Stimulated activated CD8-positive, alpha-beta memory T cell treated with anti-CD3 and anti-CD28 coated beads, Interleukin-15, amount 100 ng/mL, for 24 hours (primary cell): ENCODE results near the gene CEP192.
"Not testable (repeated sequence)": the region's sequence is repeated elsewhere in the genome, so short reads cannot be mapped to it uniquely, and the experiment has no call there.

Experiments used
- DNase-seq: peaks from one replicate; pipeline ENCODE4 v3.0.0-alpha.2; 2020; ENCODE audit warnings: low read depth

The CEP192 gene, protein sequence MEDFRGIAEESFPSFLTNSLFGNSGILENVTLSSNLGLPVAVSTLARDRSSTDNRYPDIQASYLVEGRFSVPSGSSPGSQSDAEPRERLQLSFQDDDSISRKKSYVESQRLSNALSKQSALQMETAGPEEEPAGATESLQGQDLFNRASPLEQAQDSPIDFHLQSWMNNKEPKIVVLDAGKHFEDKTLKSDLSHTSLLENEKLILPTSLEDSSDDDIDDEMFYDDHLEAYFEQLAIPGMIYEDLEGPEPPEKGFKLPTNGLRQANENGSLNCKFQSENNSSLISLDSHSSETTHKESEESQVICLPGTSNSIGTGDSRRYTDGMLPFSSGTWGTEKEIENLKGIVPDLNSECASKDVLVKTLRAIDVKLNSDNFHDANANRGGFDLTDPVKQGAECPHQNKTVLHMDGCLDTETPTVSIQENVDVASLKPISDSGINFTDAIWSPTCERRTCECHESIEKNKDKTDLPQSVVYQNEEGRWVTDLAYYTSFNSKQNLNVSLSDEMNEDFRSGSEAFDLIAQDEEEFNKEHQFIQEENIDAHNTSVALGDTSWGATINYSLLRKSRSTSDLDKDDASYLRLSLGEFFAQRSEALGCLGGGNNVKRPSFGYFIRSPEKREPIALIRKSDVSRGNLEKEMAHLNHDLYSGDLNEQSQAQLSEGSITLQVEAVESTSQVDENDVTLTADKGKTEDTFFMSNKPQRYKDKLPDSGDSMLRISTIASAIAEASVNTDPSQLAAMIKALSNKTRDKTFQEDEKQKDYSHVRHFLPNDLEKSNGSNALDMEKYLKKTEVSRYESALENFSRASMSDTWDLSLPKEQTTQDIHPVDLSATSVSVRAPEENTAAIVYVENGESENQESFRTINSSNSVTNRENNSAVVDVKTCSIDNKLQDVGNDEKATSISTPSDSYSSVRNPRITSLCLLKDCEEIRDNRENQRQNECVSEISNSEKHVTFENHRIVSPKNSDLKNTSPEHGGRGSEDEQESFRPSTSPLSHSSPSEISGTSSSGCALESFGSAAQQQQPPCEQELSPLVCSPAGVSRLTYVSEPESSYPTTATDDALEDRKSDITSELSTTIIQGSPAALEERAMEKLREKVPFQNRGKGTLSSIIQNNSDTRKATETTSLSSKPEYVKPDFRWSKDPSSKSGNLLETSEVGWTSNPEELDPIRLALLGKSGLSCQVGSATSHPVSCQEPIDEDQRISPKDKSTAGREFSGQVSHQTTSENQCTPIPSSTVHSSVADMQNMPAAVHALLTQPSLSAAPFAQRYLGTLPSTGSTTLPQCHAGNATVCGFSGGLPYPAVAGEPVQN (N-terminal part only)

DNA sequence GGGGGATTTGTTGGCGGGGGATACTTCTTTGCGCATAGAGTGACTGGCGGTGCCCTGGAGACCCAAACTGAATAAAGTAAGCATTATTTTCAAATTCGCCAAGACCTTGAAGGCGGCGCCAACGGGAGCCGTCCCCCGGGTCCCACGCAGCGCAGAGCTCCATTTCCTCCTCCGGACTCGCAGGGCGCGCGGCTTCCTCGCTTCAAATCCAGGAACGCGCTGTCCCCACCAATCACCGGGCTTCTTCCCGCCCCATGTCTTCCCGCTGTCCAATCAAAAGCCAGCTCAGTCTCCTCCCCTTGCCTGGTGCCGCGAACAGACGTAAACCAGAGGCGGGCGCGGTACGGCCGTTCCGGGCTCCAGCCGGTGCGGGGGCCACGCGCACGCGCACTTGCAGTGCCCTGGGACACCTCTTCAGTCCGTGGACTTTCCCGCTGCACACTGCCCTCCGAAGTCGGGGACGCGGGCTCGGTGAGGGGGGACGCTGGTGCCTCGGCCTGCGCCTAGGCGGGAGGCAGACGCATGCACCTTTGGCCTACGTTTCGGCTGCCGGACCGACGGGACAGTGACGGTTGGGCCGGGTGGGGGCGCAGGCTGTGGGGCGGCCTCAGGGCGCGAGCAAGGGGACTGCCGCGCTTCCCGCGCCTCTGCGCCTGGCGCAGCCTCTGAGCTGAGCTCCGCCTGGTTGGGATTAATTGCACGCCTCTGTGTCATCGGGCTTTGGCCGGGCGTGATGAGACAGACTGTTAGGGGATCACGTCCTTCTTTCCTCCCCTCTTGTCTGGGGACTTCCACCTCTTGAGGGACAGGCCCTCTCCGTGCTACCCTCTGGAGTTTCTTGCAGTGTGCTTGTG, at the start of gene CEP192:
TSS of gene CEP192 (plus strand) at position 396 of the 854 bp plus-strand sequence. CDS start 8,063 bp downstream, outside the sequence.
- DNase-seq: peak; percentile 84

DNA sequence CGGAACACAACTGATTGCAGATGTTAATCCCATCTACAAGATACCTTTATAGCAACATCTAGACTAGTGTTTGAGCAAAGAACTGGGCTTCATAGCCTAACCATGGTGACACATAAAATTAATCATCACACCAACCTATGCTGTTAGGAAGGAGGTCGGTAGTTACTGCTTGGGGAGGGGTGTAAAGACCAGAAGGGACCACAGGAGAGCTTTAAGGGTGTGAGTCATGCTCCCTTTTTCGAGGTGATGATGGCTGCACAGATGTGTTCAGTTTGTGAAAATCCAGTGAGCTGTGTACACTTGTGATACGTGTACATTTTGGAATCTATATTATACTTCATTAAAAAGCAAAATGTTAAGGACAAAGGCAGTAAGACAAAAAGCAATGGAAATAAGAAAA, 47.9 kb upstream of the CEP192 start:
- no peak for DNase-seq

DNA sequence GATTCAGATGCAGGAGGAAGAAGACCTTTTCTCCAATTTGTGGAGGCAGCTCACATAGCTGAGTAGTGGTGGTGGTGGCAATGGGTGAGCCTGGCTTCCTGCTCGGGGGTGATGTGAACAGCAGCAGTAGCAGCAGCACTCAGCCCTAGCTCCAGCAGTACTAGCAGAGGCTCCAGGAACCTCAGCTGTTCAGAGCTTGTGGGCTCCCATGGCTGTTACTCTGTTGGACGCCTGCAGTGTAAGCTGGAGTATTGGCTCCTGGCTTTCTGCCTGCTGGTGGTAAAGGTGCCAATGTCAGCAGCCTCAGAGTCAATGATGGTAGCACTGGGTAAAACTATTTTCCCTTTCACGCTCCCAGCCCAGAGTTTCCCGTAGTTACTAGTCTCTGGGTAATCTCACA, 46.5 kb upstream of the CEP192 start:
- no peak for DNase-seq

DNA sequence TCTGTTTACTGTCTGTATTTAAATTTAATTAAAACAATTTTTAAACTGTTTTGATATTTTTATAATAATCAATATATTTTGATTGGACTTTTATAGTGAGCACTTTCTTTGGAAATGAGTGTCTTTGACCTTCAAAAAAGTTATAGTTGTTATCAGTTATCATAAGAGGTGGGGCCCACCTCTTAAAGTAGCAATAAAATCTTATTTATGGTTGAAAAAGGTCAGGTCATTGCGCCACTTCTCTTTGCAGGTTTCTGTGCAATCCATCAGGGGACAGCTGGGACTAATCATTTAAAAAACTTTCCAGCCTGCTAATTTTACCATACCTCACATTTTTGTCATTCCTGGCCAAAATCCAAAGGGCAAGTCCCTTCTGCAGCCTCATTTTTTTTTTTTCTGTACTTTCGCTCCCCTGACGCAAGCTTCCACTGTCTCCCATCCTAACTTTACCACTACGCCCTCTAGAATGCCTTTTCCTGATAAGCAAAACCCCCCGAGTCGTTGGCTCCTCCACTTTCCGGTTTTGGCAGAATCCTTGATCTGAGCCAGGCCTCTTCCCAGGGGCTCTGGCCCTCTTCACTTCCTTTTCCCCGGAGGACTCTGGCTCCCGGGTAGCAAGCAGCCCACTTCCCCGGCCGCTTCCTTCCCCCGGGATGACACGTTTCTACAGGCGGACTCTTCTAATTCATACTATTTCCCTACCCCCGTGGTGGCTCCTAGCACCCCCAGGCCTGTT, 44.4 kb upstream of the CEP192 start:
- DNase-seq: no peak

DNA sequence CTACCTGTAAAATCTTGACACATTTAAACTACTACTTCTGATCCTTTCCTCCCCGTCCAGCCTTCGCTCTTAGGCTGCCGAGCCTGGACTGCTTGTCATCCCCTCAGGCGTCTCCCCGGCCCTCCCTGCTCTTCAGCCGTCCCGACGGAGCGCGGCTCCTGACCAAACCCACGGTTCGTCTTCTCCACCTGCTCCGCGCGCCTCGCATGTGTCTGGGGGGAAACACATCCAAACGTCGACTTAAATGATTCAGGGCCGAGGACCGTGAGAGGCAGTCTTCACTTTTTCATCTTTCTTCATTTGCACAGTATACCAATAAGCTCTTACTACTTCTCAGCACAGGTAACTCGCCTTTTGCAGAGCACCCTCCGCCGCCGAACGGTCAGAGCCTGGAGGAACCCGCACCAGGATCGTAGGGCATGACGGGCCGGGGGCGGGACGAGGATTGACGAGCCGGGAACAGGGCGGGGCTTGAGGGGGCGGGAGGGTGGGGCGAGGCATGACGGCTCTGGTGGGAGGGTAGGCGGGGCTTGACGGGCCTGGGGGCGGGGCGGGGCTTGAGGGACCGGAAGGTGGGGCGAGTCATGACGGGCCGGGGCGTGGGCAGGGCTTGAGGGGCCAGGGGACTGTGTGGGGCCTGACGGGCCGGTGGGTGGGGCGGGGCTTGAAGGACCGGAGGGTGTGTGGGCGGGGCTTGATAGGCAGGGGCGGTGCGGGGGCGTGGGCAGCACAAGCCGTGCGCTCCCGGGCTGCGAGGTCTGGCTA, 43.7 kb upstream of the CEP192 start, which contains the start of gene SEH1L:
TSS of gene SEH1L (plus strand) at position 727 of the 765 bp plus-strand sequence. CDS start 111 bp downstream, outside the sequence.
- peak; percentile 98 for DNase-seq

DNA sequence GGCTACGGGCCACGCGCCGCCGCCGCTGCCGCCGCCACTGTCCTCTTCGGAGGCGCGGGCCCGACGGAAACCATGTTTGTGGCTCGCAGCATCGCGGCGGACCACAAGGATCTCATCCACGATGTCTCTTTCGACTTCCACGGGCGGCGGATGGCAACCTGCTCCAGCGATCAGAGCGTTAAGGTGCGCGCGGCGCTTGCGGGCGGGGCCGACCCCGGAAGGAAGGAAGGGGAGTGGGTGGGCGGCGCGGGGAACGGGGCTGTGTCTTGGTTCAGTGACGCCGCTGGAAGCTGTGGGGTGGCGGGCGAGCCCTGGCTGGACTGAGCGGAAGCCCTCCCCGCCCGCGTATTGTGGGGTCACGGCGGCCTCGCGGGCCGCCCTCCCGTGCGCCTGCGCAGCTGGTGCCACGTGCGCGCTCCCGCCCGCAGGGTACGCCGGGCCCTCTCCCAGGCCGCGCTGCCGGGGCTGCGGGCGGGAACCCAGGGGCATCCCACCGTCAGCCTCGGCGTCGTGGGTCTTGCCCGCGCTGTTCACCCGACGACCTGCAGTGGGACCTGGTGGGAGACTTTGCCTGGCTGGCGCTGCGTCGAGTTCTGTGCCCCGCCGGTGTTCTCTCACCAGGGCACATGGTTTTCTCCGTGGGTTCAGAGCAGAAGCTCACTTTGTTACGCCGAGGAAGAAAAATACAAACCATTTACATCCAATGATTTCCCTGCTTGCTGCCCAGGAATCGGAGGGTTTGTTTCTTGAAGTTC, 42.9 kb upstream of the CEP192 start:
- DNase-seq: peak; percentile 94

DNA sequence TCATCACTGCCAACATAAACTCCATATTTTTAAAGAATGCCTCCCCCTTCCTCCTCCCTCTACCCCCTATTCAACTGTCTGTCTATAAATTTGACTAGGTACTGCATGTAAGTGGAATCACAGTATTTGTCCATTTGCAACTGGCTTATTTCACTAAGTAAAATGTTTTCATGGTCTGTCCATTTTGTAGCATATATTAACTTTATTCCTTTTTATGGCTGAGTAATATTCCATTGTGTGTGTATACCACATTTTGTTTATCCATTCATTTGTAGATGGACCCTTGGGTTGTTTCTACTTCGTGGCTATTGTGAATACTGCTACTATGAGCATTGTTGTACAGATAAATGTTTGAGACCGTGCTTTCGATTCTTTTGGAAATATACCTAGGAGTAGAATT, 32.7 kb upstream of the CEP192 start:
- DNase-seq: no peak

DNA sequence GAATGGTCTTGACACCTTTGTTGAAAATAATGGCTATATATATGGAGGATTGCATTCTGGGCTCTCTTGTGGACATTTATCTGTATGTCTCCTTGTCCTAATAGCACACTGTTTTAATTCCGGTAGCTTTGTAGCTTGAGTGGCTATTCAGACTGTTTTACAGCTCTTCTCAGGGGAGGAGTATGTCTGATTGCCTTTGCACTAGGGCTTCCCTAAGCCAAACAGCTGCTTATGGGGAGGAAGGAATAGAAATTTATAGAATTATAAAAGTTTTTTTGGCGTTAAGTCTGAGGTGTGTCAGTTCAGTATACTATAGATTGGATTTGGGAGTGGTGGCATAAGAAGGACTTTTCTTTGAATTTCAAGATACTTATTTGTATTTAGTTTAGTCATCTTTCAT, 30.8 kb upstream of the CEP192 start:
- DNase-seq: no peak

DNA sequence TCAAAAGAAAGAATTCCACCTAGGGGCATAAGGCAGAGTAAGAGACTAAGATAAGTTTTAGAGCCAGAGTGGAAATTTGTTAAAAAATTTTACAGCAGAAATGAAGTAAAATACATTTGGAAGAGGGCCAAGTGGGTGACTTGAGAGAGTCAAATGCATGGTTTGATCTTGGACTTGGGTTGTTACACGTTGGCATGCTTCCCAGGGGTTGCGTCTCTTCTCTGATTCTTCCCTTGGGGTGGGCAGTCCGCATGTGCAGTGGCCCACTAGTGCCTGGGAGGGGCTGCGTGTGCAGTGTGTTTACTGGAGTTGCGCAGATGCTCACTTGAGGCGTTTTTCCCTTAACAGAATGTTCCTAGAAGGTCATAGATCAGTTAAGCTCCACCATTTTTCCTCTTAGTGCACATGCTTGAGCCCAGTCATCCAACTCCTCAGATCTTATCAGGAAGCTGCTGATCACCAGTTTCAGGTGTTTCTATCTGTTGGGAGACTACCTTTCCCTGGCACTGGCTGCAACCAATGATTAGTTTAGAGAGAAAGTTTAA, 30.2 kb upstream of the CEP192 start:
- DNase-seq: no peak

DNA sequence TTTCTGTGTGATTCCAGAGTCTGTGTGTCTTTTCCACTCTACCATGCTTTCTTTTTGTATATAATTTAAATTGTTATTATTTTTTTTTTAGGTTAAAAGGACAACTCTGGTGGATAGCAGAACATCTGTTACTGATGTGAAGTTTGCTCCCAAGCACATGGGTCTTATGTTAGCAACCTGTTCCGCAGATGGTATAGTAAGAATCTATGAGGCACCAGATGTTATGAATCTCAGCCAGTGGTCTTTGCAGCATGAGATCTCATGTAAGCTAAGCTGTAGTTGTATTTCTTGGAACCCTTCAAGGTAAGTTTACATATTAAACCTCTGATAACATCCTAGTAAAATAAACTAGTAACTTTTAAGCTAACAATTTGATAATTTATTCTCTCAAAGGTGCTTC, 28.1 kb upstream of the CEP192 start:
- no peak for DNase-seq

DNA sequence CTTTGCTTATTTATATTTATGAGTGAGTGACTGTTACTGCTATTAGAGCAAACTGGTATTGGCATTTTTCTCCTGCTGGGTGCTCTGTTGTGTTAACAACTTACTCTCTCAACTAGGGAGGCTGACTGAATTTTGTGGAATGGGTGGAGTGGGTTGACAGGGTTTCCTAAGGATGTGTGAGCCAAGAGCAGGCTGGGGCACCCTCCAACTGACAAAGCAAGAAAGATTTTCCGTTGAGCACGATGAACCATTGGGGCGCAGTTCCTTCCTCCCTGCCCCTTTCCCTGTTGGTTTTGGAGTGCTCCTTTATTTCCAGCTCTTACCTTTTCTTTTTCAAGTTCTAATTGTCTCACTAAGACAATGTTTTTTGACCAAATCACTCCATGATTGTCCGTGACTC, 23.0 kb upstream of the CEP192 start:
- DNase-seq: no peak

DNA sequence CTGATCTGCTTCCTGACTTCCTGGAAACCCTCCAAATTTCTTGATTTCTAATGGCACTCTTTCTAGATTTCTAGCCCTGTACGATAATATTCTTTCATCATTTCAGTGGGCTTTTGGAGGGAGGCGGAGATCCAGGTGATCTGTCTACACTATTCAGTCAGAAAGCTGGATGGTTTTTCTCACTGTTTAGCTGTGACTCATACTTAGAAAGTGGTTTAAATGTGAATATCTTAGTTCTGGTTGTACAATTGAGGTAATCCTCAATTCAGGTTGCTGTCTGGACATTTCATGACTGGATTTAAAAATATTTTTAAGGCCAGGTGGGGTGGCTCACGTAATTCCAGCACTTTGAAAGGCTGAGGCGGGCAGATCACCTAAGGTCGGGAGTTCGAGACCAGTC, 22.5 kb upstream of the CEP192 start:
- no peak for DNase-seq

DNA sequence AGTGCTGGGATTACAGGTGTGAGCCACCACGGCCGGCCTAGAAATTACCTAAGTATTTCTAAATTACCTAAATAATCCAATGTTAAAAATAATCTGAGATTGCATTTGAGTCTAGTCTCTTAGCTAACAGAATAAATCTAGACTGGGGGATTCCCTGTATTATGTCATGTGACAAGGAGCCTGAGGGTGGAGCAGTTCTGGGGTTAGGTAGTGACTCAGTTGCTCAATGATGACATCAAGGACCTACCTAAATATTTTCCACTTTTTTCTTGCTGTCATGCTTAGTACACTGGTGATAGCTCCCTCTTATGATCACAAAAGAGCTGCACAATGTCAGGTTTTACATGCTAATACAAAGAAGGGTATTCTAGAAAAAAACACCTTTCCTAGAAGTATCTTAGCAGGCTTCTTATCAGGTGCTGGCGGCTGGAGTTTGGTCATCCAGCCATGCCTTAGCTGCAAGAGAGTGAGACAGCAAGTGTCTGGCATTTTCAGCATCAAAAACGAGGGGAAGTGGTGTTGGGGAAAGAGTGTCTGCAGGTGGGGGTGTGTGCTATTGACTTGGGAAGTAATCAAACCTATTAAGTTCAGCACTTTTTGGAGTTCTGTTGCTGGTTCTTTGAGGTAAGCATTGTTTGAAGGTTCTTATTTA, 17.5 kb upstream of the CEP192 start:
- no peak for DNase-seq

DNA sequence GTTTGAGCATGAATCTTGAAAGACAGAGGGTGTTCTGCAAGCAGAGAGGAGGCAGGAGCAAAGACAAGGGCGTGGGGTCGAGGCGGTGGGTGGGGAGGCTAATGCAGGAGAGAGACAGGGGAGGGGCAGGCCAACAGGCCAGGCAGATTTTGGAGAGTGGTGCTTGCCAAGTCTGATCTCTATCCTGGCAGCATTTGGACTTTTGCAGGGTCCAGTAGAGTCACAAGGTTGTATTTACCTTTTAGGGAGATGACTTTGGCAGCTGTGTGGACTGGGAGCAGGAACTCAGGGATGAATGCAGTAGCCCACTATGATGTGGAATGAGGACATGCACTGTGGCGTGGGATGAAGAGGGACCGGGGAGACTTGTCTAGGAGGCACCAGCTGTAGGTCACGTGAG, 15.7 kb upstream of the CEP192 start:
- no peak for DNase-seq

DNA sequence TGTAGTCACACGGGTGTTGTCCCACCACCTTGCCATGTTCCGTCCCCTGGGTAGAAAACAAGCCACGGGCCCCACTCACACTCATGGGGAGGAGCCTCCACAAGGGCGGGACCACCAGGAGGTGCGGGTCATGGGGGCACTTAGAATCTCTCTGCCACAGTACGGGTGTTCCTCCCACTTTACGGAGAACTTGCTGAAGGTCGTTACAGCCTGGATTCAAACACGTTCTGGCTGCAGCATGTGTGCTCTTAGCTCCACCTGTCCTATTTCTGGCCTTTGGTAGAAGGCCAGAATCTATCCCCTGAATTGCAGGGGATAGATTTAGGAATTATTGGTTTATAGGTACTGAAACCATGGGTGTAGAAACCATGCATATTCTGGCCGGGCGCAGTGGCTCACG, 14.9 kb upstream of the CEP192 start:
- DNase-seq: no peak

DNA sequence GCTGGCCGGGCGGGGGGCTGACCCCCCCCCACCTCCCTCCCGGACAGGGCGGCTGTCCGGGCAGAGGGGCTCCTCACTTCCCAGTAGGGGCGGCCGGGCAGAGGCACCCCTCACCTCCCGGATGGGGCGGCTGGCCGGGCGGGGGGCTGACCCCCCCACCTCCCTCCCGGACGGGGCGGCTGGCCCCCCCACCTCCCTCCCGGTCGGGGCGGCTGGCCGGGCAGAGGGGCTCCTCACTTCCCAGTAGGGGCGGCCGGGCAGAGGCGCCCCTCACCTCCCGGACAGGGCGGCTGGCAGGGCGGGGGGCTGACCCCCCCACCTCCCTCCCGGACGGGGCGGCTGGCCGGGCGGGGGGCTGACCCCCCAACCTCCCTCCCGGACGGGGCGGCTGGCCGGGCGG, 11.1 kb upstream of the CEP192 start:
- DNase-seq: not testable (repeated sequence)

DNA sequence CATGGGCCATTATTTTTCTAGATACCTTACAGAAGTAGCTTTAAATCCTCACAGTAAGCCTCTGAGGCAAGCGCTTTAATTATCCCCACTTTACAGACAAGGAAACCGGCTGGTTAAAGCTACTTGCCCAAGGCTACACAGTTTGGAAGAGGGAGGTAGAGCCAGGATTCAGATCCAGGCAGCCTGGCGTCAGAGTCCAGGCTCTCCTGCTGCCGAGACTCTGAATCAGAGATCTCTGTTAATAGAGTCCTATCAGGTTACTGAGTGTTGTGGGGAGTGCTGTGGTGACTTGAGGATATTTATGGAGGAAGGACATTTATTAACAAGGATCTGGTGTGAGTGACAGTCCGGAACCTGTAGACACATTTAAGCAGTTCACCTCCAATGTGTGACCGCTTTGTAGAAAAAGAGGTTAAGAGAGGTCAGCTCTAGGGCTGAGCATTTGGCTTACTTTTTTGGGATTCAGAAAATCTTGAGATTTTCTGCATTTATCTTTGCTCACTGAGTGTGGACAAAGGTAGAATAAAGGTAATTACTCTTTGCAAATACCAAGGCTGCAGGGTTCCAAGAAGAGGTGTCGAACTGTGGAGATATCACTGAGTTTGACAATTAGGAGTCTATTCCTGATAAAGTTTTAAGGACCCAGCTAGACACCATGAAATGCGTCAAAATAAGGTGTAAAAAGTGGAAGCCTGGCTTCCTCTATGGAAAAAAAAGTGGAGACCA, 1.6 kb upstream of the CEP192 start:
- DNase-seq: no peak

DNA sequence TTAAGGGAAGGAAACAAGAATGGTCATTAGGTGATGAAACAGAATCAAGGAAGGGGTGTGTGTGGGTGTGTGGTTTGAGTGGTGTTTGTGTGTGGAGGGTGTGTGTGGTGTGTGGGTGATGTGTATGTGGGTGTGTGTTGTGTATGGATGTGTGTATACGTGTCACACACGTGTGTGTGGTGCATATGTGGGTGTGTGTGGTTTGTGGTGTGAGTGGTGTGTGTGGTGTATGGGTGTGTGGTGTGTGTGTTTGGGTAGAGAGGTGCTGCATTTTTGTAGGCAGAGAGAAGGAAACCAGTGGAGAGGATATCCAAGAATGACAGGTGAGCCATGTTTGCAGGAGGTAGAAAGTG, 1.1 kb upstream of the CEP192 start:
- DNase-seq: no peak
